ENCODE results near the gene SSC5D. TPM values are rescaled to one million over a fixed set of nuclear protein-coding genes. Genes with fewer than 3 reads are reported as not detected.

SSC5D gene
- total RNA-seq, 4 donors from 2014 or later, result 1.7 to 2.9 (median 2.2) TPM

GRCh38 chr19:55463583-55464031, 24.6 kb upstream of the SSC5D start:
- H3K27me3 ChIP-seq, result no peaks in the 10 kb centered on the region
- no peaks in the 10 kb centered on the region for H3K9me3 ChIP-seq
- TF ChIP-seq POLR2A (IDR thresholded peaks at IDR 0.05) (no peak), CTCF (IDR thresholded peaks at IDR 0.05) (no peak)
- intact Hi-C loops (cut with DNase I), result loop anchor here (2.0 kb wide), 1 partner anchor 39 kb away; no protein-coding TSS in a partner anchor
- DNase-seq, result no peak
- H3K4me3 ChIP-seq (replicated peaks in 1 of 3), result no peak overlapping the region
- no peak overlapping the region for H3K27ac ChIP-seq
- peaks cover 0 to 20% of the 10 kb centered on the region in 2 donors for H3K4me1 ChIP-seq
- no peaks in the 10 kb centered on the region for H3K36me3 ChIP-seq
- WGBS, 2 donors, result 76 to 79% methylated on average over 13 to 15 of the region's 15 CpGs

GRCh38 chr19:55464039-55464661, 24.1 kb upstream of the SSC5D start:
- intact Hi-C loops (cut with DNase I), result no loop called here
- H3K9me3 ChIP-seq, result no peaks in the 10 kb centered on the region
- H3K4me3 ChIP-seq (replicated peaks in 1 of 3), result no peak overlapping the region
- TF ChIP-seq CTCF (IDR thresholded peaks at IDR 0.05) (no peak), POLR2A (IDR thresholded peaks at IDR 0.05) (no peak)
- 51 to 68% methylated on average over 4 to 17 of the region's 23 CpGs for WGBS, 2 donors
- H3K4me1 ChIP-seq, result peaks cover 0 to 20% of the 10 kb centered on the region in 2 donors
- DNase-seq, result no peak
- H3K36me3 ChIP-seq, result no peaks in the 10 kb centered on the region
- H3K27me3 ChIP-seq, result no peaks in the 10 kb centered on the region
- H3K27ac ChIP-seq, result no peak overlapping the region

- Histone ChIP-seq H3K4me3 (replicated peaks in 1 of 3) (no peak within 1 kb of the TSS), H3K27me3 (no peaks in the 10 kb centered on the region), H3K9me3 (no peaks in the 10 kb centered on the region), H3K36me3 (no peaks in the 10 kb centered on the region), H3K27ac (no peak within 1 kb of the TSS), H3K4me1 (peaks cover 0 to 20% of the 10 kb centered on the region in 2 donors)
- TF ChIP-seq POLR2A (IDR thresholded peaks at IDR 0.05) (no peak), CTCF (IDR thresholded peaks at IDR 0.05) (no peak)
- intact Hi-C loops (cut with DNase I), result no loop called here
- DNase-seq, result no peak
- 71 to 77% methylated on average over 12 to 14 of the region's 14 CpGs for WGBS, 2 donors
Measured at GRCh38 chr19:55464662-55465054, 23.6 kb upstream of the SSC5D start, which contains the start of gene C19orf85. Gene C19orf85, minus strand, starts transcription at chr19:55464751. Its CDS starts 197 bp downstream, at chr19:55464554.

GRCh38 chr19:55465460-55466240, 22.6 kb upstream of the SSC5D start:
- no peak for TF ChIP-seq POLR2A (IDR thresholded peaks at IDR 0.05)
- TF ChIP-seq CTCF (IDR thresholded peaks at IDR 0.05), result no peak
- 80 to 87% methylated on average over 7 to 11 of the region's 11 CpGs for WGBS, 2 donors
- Histone ChIP-seq H3K4me3 (replicated peaks in 1 of 3) (no peak overlapping the region), H3K27me3 (no peaks in the 10 kb centered on the region), H3K27ac (no peak overlapping the region), H3K36me3 (no peaks in the 10 kb centered on the region), H3K9me3 (no peaks in the 10 kb centered on the region), H3K4me1 (peaks cover 0 to 14% of the 10 kb centered on the region in 2 donors)
- no peak for DNase-seq
- intact Hi-C loops (cut with DNase I), result no loop called here

- Histone ChIP-seq H3K4me1 (peaks cover 0 to 8% of the 10 kb centered on the region in 2 donors), H3K36me3 (no peaks in the 10 kb centered on the region), H3K4me3 (replicated peaks in 1 of 3) (no peak overlapping the region), H3K9me3 (no peaks in the 10 kb centered on the region), H3K27ac (no peak overlapping the region), H3K27me3 (no peaks in the 10 kb centered on the region)
- 73 to 90% methylated on average over 4 of the region's 4 CpGs for WGBS, 2 donors
- intact Hi-C loops (cut with DNase I), result no loop called here
- DNase-seq, result no peak
- TF ChIP-seq POLR2A (IDR thresholded peaks at IDR 0.05) (no peak), CTCF (IDR thresholded peaks at IDR 0.05) (no peak)
Measured at GRCh38 chr19:55466241-55466614, 22.0 kb upstream of the SSC5D start.

Data from thyroid gland (tissue), 4 donors.